Daoy (cell line): Measurements from ENCODE around the gene LGI2. TPM values are rescaled to one million over a fixed set of nuclear protein-coding genes. Genes with fewer than 3 reads are reported as not detected.
A peak's percentile ranks its signal among the peaks of the same experiment; 100 is the strongest.

Experiments
- DNase-seq: peaks from one replicate; pipeline ENCODE4 v3.0.0-alpha.2; 2015; ENCODE audit warnings: low read depth
- total RNA-seq: library from RNA; depleted of rRNA; stranded (reverse); fragments of >200 nt; shearing (Covaris generic); gene quantifications from 2 replicates; pipeline ENCODE4 v1.2.3, GENCODE V29; 2014

The LGI2 gene
- total RNA-seq, 1 experiment from 2014 or later, result 0.06 TPM

- no peak for DNase-seq
Measured at GRCh38 chr4:24995346-24995919, 35.3 kb downstream of the LGI2 start.

- no peak for DNase-seq
Measured at GRCh38 chr4:24993551-24994080, 37.1 kb downstream of the LGI2 start.

- no peak for DNase-seq
Measured at GRCh38 chr4:24992968-24993367, 37.8 kb downstream of the LGI2 start.

- peak; percentile 52 for DNase-seq
Measured at GRCh38 chr4:24991015-24991414, 39.7 kb downstream of the LGI2 start.

- DNase-seq, result no peak
Measured at GRCh38 chr4:24989327-24989726, 41.4 kb downstream of the LGI2 start.

- no peak for DNase-seq
Measured at GRCh38 chr4:24988776-24989175, 42.0 kb downstream of the LGI2 start.

- no peak for DNase-seq
Measured at GRCh38 chr4:24984602-24985532, 45.9 kb downstream of the LGI2 start.

GRCh38 chr4:24980740-24981139, 50.0 kb downstream of the LGI2 start:
- DNase-seq, result no peak

- DNase-seq, result peak; percentile 64
Measured at GRCh38 chr4:24980064-24980690, 50.6 kb downstream of the LGI2 start.

- no peak for DNase-seq
Measured at GRCh38 chr4:24979554-24979953, 51.2 kb downstream of the LGI2 start.

- DNase-seq, result no peak
Measured at GRCh38 chr4:24978291-24979075, 52.3 kb downstream of the LGI2 start.

GRCh38 chr4:24975510-24975909, 55.2 kb downstream of the LGI2 start:
- no peak for DNase-seq

- DNase-seq, result no peak
Measured at GRCh38 chr4:24973747-24974601, 56.8 kb downstream of the LGI2 start.

- no peak for DNase-seq
Measured at GRCh38 chr4:24973404-24973746, 57.4 kb downstream of the LGI2 start.

- no peak for DNase-seq
Measured at GRCh38 chr4:24971192-24971591, 59.6 kb downstream of the LGI2 start.

- DNase-seq, result no peak
Measured at GRCh38 chr4:24970635-24971034, 60.1 kb downstream of the LGI2 start.

- DNase-seq, result no peak
Measured at GRCh38 chr4:24970191-24970590, 60.6 kb downstream of the LGI2 start.

GRCh38 chr4:24969486-24969885, 61.3 kb downstream of the LGI2 start:
- no peak for DNase-seq

GRCh38 chr4:24968992-24969391, 61.8 kb downstream of the LGI2 start:
- DNase-seq, result no peak

GRCh38 chr4:24968278-24968677, 62.5 kb downstream of the LGI2 start:
- no peak for DNase-seq

- no peak for DNase-seq
Measured at GRCh38 chr4:24967346-24967745, 63.4 kb downstream of the LGI2 start.
